Neural cell (in vitro differentiated cells): ENCODE results near the gene SDK1. TPM values are rescaled to one million over a fixed set of nuclear protein-coding genes. Genes with fewer than 3 reads are reported as not detected.

Experiments
- H2AFZ ChIP-seq: fragments of 200-600, 300-800 bp; sonication (generic), shearing (Covaris generic); 2 replicates; pipeline ENCODE4 v1.6.0; 2014; ENCODE audit warnings: low read depth, mild to moderate bottlenecking, antibody characterized with exemption, low read length, moderate library complexity
- H3F3A ChIP-seq: fragments of 200-600 bp; shearing (Covaris generic); 2 replicates; pipeline ENCODE4 v1.6.1; 2016; ENCODE audit warnings: mild to moderate bottlenecking, moderate library complexity, mixed read lengths, antibody characterized with exemption, low read length; ENCODE audit not compliant: insufficient read depth, poor library complexity, severe bottlenecking
- H3K27ac ChIP-seq: fragments of 200-600, 300-800 bp; sonication (generic), shearing (Covaris generic); 2 replicates; pipeline ENCODE4 v1.5.1; 2014; ENCODE audit warnings: mild to moderate bottlenecking, low read length, moderate library complexity
- H3K27me3 ChIP-seq: fragments of 300-800, 200-600 bp; sonication (generic), shearing (Covaris generic); 2 replicates; pipeline ENCODE4 v1.6.0; 2014; ENCODE audit warnings: mild to moderate bottlenecking, low read depth, low read length, moderate library complexity; ENCODE audit not compliant: insufficient read depth
- H3K36me3 ChIP-seq: fragments of 300-800, 200-600 bp; sonication (generic), shearing (Covaris generic); 2 replicates; pipeline ENCODE4 v1.5.1; 2014; ENCODE audit warnings: mild to moderate bottlenecking, antibody characterized with exemption, low read length, moderate library complexity; ENCODE audit not compliant: insufficient read depth
- H3K4me2 ChIP-seq: fragments of 300-800, 200-600 bp; sonication (generic), shearing (Covaris generic); 2 replicates; pipeline ENCODE4 v1.6.0; 2014; ENCODE audit warnings: mild to moderate bottlenecking, low read length
- H3K4me3 ChIP-seq: fragments of 300-800, 200-600 bp; sonication (generic), shearing (Covaris generic); 2 replicates; pipeline ENCODE4 v1.5.1; 2014; ENCODE audit warnings: mild to moderate bottlenecking, low read length, moderate library complexity
- H3K79me2 ChIP-seq: fragments of 200-600 bp; shearing (Covaris generic); replicated peaks from 2 replicates; pipeline ENCODE4 v1.6.0; 2014; ENCODE audit warnings: mild to moderate bottlenecking, low read length, moderate library complexity; ENCODE audit not compliant: insufficient read depth
- H3K9ac ChIP-seq: fragments of 300-800, 200-600 bp; sonication (generic), shearing (Covaris generic); 2 replicates; pipeline ENCODE4 v1.6.1; 2016; ENCODE audit warnings: mild to moderate bottlenecking, low read length, mixed read lengths
- H3K9me2 ChIP-seq: fragments of 200-600 bp; shearing (Covaris generic); 2 replicates; pipeline ENCODE4 v1.6.1; 2016; ENCODE audit warnings: mild to moderate bottlenecking, low read length, mixed read lengths; ENCODE audit not compliant: insufficient read depth
- H3K9me3 ChIP-seq: fragments of 200-600, 300-800 bp; sonication (generic), shearing (Covaris generic); 2 replicates; pipeline ENCODE4 v1.6.1; 2016; ENCODE audit warnings: mild to moderate bottlenecking, mixed run types, low read length, moderate library complexity, mixed read lengths
- H4K20me1 ChIP-seq: fragments of 200-600 bp; shearing (Covaris generic); 2 replicates; pipeline ENCODE4 v1.6.1; 2016; ENCODE audit warnings: mild to moderate bottlenecking, mixed run types; ENCODE audit not compliant: insufficient read depth
- EP300 ChIP-seq: fragments of 450-650 bp; conservative IDR thresholded peaks from 2 replicates; pipeline ENCODE4 v1.6.1; 2014; ENCODE audit warnings: antibody characterized with exemption, mild to moderate bottlenecking, moderate library complexity; ENCODE audit not compliant: poor library complexity, severe bottlenecking
- EZH2 ChIP-seq: fragments of 200-600, 300-800 bp; shearing (Covaris generic), sonication (generic); IDR thresholded peaks from 2 replicates; pipeline ENCODE4 v1.6.1; 2014; ENCODE audit warnings: antibody characterized with exemption, low read length, borderline replicate concordance, mild to moderate bottlenecking; ENCODE audit not compliant: insufficient read depth, poor library complexity, severe bottlenecking
- MXI1 ChIP-seq: fragments of 450-650 bp; conservative IDR thresholded peaks from 2 replicates; pipeline ENCODE4 v1.6.1; 2014; ENCODE audit warnings: antibody characterized with exemption, mild to moderate bottlenecking; ENCODE audit not compliant: poor library complexity, severe bottlenecking
- POLR2AphosphoS5 ChIP-seq: IDR thresholded peaks from 2 replicates; pipeline ENCODE4 v1.6.1; 2012
- RAD21 ChIP-seq: fragments of 450-650 bp; conservative IDR thresholded peaks from 2 replicates; pipeline ENCODE4 v1.6.1; 2014; ENCODE audit warnings: antibody characterized with exemption, mild to moderate bottlenecking, moderate library complexity
- SMC3 ChIP-seq: fragments of 450-650 bp; conservative IDR thresholded peaks from 2 replicates; pipeline ENCODE4 v1.6.1; 2014; ENCODE audit warnings: antibody characterized with exemption, mild to moderate bottlenecking, moderate library complexity; ENCODE audit not compliant: poor library complexity
- TAF1 ChIP-seq: IDR thresholded peaks from 2 replicates; pipeline ENCODE4 v1.6.1; 2012; ENCODE audit warnings: low read depth
- polyA plus RNA-seq: library from polyadenylated mRNA; depleted of rRNA; stranded (reverse); fragments of >200 nt; gene quantifications from 2 replicates; pipeline ENCODE4 v1.2.3, GENCODE V29; 2014
- TF ChIP-seq, protein P1 (sequence below): fragments of 450-650 bp; IDR thresholded peaks from 2 replicates; pipeline ENCODE4 v1.5.1; 2014; ENCODE audit warnings: antibody characterized with exemption, mild to moderate bottlenecking, moderate library complexity; ENCODE audit not compliant: poor library complexity, severe bottlenecking
- TF ChIP-seq, protein P2 (sequence below): IDR thresholded peaks from 2 replicates; pipeline ENCODE4 v1.6.1; 2012; ENCODE audit warnings: borderline replicate concordance

The SDK1 gene
- polyA plus RNA-seq, 1 donor from 2014 or later = 2.7 TPM

DNA sequence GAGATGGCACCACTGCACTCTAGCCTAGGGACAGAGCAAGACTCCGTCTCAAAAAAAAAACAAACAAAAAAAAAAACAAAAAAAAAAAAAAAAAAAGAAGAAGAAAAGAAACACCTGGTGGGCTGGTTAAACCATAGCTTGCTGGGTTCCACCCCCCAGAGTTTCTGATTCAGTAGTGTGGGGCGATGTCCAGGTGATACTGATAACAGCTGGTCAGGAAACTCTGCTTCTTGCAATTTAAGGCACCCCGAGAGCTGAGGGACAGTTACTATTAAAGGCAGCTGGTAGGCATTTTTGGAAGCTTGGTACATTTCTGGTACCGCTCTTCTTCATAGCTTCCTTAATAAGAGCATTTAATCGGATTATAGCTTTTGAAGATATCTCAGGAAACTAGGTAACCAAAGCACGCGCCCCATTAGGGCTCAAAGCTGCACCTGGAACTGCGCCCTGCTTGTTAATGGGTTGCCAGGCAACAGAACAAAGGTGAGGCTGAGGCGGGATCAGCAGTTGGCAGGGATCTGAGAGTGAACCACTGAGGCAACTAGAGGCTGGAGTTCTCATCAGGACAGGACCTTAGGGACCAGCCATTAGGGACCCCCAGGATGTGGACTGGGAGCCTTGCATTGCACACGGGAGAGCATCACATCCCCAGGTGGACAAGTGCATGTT, 6.5 kb upstream of the SDK1 start:
- no peak overlapping the region for H3K4me3 ChIP-seq
- no peaks in the 10 kb centered on the region for H4K20me1 ChIP-seq
- TF ChIP-seq MXI1 = no peak
- TF ChIP-seq POLR2AphosphoS5 = no peak
- TF ChIP-seq, protein P1, sequence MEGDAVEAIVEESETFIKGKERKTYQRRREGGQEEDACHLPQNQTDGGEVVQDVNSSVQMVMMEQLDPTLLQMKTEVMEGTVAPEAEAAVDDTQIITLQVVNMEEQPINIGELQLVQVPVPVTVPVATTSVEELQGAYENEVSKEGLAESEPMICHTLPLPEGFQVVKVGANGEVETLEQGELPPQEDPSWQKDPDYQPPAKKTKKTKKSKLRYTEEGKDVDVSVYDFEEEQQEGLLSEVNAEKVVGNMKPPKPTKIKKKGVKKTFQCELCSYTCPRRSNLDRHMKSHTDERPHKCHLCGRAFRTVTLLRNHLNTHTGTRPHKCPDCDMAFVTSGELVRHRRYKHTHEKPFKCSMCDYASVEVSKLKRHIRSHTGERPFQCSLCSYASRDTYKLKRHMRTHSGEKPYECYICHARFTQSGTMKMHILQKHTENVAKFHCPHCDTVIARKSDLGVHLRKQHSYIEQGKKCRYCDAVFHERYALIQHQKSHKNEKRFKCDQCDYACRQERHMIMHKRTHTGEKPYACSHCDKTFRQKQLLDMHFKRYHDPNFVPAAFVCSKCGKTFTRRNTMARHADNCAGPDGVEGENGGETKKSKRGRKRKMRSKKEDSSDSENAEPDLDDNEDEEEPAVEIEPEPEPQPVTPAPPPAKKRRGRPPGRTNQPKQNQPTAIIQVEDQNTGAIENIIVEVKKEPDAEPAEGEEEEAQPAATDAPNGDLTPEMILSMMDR = no peak
- no peak for TF ChIP-seq TAF1
- no peak for TF ChIP-seq SMC3
- no peak for TF ChIP-seq EP300
- no peak for TF ChIP-seq RAD21
- TF ChIP-seq EZH2 = no peak
- TF ChIP-seq, protein P2, sequence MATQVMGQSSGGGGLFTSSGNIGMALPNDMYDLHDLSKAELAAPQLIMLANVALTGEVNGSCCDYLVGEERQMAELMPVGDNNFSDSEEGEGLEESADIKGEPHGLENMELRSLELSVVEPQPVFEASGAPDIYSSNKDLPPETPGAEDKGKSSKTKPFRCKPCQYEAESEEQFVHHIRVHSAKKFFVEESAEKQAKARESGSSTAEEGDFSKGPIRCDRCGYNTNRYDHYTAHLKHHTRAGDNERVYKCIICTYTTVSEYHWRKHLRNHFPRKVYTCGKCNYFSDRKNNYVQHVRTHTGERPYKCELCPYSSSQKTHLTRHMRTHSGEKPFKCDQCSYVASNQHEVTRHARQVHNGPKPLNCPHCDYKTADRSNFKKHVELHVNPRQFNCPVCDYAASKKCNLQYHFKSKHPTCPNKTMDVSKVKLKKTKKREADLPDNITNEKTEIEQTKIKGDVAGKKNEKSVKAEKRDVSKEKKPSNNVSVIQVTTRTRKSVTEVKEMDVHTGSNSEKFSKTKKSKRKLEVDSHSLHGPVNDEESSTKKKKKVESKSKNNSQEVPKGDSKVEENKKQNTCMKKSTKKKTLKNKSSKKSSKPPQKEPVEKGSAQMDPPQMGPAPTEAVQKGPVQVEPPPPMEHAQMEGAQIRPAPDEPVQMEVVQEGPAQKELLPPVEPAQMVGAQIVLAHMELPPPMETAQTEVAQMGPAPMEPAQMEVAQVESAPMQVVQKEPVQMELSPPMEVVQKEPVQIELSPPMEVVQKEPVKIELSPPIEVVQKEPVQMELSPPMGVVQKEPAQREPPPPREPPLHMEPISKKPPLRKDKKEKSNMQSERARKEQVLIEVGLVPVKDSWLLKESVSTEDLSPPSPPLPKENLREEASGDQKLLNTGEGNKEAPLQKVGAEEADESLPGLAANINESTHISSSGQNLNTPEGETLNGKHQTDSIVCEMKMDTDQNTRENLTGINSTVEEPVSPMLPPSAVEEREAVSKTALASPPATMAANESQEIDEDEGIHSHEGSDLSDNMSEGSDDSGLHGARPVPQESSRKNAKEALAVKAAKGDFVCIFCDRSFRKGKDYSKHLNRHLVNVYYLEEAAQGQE = no peak
- H3K4me2 ChIP-seq = no peak overlapping the region
- H3K9me3 ChIP-seq = no peaks in the 10 kb centered on the region
- no peaks in the 10 kb centered on the region for H3K79me2 ChIP-seq
- no peaks in the 10 kb centered on the region for H3K36me3 ChIP-seq
- no peaks in the 10 kb centered on the region for H3K27me3 ChIP-seq
- no peak overlapping the region for H3K9ac ChIP-seq
- H3F3A ChIP-seq = no peaks in the 10 kb centered on the region
- H2AFZ ChIP-seq = no peak overlapping the region
- no peaks in the 10 kb centered on the region for H3K9me2 ChIP-seq
- no peak overlapping the region for H3K27ac ChIP-seq

DNA sequence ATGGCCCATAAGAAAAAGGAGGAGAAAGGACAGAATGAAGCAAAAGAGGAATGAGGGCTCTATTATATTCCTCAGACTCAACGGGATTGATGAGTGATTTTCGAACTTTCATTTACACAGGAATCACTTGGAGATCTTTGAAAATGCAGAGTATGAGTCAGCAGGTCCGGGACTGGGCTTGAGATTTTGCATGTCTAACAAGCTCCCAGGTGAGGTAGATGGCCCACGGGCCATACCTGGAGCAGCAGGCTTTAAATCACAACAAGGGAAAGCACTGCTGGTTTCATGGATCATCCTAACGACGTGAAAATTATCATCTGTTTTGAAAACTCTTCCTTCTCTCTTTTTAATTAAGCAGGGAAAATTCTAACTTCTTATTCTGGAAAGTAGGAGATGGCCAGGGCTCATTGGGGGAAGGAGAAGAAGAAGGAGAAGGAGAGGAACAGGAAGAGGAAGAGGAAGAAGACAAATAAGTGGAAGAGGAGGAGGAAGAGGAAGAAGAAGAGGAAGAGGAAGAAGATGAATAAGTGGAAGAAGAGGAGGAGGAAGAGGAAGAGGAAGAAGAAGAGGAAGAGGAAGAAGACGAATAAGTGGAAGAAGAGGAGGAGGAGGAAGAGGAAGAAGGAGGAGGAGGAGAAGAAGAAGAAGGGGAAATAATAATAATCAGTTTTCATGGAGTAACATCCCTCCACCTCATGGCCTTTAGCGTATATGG, 3.8 kb upstream of the SDK1 start:
- H3K27ac ChIP-seq = no peak overlapping the region
- no peaks in the 10 kb centered on the region for H3K9me3 ChIP-seq
- H3K27me3 ChIP-seq = no peaks in the 10 kb centered on the region
- no peaks in the 10 kb centered on the region for H3F3A ChIP-seq
- H3K36me3 ChIP-seq = no peaks in the 10 kb centered on the region
- no peak overlapping the region for H3K4me3 ChIP-seq
- no peak for TF ChIP-seq EZH2
- TF ChIP-seq SMC3 = no peak
- H3K79me2 ChIP-seq = no peaks in the 10 kb centered on the region
- H3K4me2 ChIP-seq = no peak overlapping the region
- no peaks in the 10 kb centered on the region for H4K20me1 ChIP-seq
- H2AFZ ChIP-seq = no peak overlapping the region
- H3K9me2 ChIP-seq = no peaks in the 10 kb centered on the region
- H3K9ac ChIP-seq = no peak overlapping the region
